ENCODE results near the gene COL23A1.

Gene COL23A1

GRCh38 chr5:178337334-178337741 is 252.9 kb downstream of the COL23A1 start:
- no peaks in the 10 kb centered on the region for H3K9me3 ChIP-seq
- no peaks in the 10 kb centered on the region for H3K36me3 ChIP-seq
- no peak for TF ChIP-seq CTCF (IDR thresholded peaks at IDR 0.05)
- no peak overlapping the region for H3K27ac ChIP-seq
- H3K27me3 ChIP-seq: no peaks in the 10 kb centered on the region
- H3K4me3 ChIP-seq (ENCODE audit: low read depth in 1 of 2, low read length in 1 of 2): no peak overlapping the region
- peaks cover 26 to 31% of the 10 kb centered on the region in 2 experiments for H3K4me1 ChIP-seq (ENCODE audit: control insufficient read depth in 1 of 2, insufficient read depth in 1 of 2, low read depth in 1 of 2, low read length in 1 of 2)

- TF ChIP-seq CTCF (IDR thresholded peaks at IDR 0.05): no peak
- Histone ChIP-seq H3K4me3 (ENCODE audit: low read depth in 1 of 2, low read length in 1 of 2) (no peak overlapping the region), H3K27me3 (no peaks in the 10 kb centered on the region), H3K36me3 (no peaks in the 10 kb centered on the region), H3K27ac (no peak overlapping the region), H3K9me3 (no peaks in the 10 kb centered on the region), H3K4me1 (ENCODE audit: control insufficient read depth in 1 of 2, insufficient read depth in 1 of 2, low read depth in 1 of 2, low read length in 1 of 2) (peaks cover 26 to 31% of the 10 kb centered on the region in 2 experiments)
These were observed 253.3 kb downstream of the COL23A1 start for GRCh38 chr5:178336889-178337288.

GRCh38 chr5:178335302-178336030 is 254.7 kb downstream of the COL23A1 start:
- no peak for TF ChIP-seq CTCF (IDR thresholded peaks at IDR 0.05)
- Histone ChIP-seq H3K9me3 (no peaks in the 10 kb centered on the region), H3K27me3 (no peaks in the 10 kb centered on the region), H3K36me3 (no peaks in the 10 kb centered on the region), H3K4me1 (ENCODE audit: control insufficient read depth in 1 of 2, insufficient read depth in 1 of 2, low read depth in 1 of 2, low read length in 1 of 2) (peaks cover 32 to 40% of the 10 kb centered on the region in 2 experiments), H3K4me3 (ENCODE audit: low read depth in 1 of 2, low read length in 1 of 2) (peak overlapping the region; percentile 28 to 40), H3K27ac (peak overlapping the region; percentile 79)

- H3K27ac ChIP-seq: peak overlapping the region; percentile 79
- peaks cover 32 to 36% of the 10 kb centered on the region in 2 experiments for H3K4me1 ChIP-seq (ENCODE audit: control insufficient read depth in 1 of 2, insufficient read depth in 1 of 2, low read depth in 1 of 2, low read length in 1 of 2)
- no peak for TF ChIP-seq CTCF (IDR thresholded peaks at IDR 0.05)
These were observed 255.3 kb downstream of the COL23A1 start for GRCh38 chr5:178334861-178335260.

GRCh38 chr5:178333821-178334481 is 256.2 kb downstream of the COL23A1 start:
- Histone ChIP-seq H3K9me3 (no peaks in the 10 kb centered on the region), H3K27me3 (no peaks in the 10 kb centered on the region), H3K4me3 (ENCODE audit: low read depth in 1 of 2, low read length in 1 of 2) (no peak overlapping the region), H3K27ac (peak overlapping the region; percentile 79), H3K4me1 (ENCODE audit: control insufficient read depth in 1 of 2, insufficient read depth in 1 of 2, low read depth in 1 of 2, low read length in 1 of 2) (peaks cover 37 to 43% of the 10 kb centered on the region in 2 experiments), H3K36me3 (no peaks in the 10 kb centered on the region)
- no peak for TF ChIP-seq CTCF (IDR thresholded peaks at IDR 0.05)

More at GRCh38 chr5:178334861-178335260, 255.3 kb downstream of the COL23A1 start:
- no peaks in the 10 kb centered on the region for H3K36me3 ChIP-seq
- H3K9me3 ChIP-seq: no peaks in the 10 kb centered on the region
- H3K4me3 ChIP-seq (ENCODE audit: low read depth in 1 of 2, low read length in 1 of 2): peak overlapping the region; percentile 28 to 40
- H3K27me3 ChIP-seq: no peaks in the 10 kb centered on the region

All from neutrophil (primary cell).